HG02852 (cell line): ENCODE measurements around the gene ACCSL.

Experiments used
- ATAC-seq: cut with Tn5 transposase; IDR thresholded peaks from one replicate; pipeline ENCODE4 v1.9.1; 2021; ENCODE audit warnings: mild to moderate bottlenecking, moderate library complexity; ENCODE audit not compliant: unreplicated experiment

The ACCSL gene

DNA sequence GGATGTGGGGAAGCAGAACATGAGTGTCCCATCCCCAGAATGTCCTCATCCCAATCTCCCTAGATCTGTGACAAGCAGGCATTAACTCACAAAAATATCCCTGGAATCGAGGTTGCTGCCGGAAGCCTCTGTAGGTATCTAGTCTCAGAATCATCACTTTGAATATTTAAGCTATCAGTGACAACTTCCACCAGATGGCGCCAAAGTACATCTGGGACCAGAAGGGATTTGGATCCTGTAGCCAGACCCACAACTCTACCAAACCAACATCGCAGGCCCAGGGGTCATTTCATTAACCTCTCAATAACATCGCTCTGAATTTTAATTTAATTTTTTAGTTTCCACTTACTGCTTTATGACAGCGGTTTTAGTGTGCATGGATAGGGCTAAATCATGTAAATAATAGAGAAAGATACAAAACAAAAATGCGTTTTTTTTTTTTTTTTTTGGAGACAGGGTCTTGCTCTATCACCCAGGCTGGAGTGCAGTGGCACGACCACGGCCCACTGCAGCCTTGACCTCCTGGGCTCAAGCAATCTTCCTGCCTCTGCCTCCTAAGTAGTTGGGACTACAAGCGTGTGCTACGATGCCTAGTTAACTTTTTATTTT lies 46.6 kb downstream of the ACCSL start:
- ATAC-seq: no peak

DNA sequence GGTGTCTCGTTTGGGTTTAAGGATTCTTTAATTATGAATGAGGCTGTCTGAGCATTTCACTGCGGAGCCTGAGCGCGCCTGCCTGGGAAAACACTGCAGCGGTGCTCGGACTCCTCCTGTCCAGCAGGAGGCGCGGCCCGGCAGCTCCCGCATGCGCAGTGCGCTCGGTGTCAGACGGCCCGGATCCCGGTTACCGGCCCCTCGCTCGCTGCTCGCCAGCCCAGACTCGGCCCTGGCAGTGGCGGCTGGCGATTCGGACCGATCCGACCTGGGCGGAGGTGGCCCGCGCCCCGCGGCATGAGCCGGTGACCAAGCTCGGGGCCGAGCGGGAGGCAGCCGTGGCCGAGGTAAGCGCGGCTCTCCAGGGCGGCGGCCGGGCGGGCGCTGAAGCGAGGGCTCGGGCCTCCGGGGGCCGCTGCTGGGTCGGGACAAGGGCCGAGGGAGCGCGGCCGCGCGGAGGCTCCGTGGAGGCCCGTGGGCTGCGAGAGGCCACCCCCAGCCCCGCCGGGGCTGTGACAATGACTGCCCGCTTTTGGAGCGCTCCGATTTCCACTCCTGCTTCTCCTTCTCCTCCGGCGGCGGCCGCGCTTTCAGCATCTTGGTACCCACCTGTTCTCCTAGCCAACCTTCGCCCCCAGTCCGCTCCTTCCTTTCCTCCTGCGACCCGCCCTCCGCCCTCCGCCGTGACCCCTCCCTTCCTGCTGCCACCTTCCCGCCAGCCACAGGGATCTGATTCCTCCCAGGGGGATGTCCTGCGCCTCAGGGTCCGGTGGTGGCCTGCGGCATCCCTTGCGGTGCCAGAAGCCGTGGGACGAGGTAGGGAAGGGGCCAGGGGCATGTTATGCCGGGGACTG lies 48.0 kb downstream of the ACCSL start, which contains the start of gene EXT2:
EXT2 (plus strand) TSS at position 173 of the 854 bp plus-strand sequence. CDS start 12,035 bp downstream, outside the sequence.
- ATAC-seq: peak; percentile 91

DNA sequence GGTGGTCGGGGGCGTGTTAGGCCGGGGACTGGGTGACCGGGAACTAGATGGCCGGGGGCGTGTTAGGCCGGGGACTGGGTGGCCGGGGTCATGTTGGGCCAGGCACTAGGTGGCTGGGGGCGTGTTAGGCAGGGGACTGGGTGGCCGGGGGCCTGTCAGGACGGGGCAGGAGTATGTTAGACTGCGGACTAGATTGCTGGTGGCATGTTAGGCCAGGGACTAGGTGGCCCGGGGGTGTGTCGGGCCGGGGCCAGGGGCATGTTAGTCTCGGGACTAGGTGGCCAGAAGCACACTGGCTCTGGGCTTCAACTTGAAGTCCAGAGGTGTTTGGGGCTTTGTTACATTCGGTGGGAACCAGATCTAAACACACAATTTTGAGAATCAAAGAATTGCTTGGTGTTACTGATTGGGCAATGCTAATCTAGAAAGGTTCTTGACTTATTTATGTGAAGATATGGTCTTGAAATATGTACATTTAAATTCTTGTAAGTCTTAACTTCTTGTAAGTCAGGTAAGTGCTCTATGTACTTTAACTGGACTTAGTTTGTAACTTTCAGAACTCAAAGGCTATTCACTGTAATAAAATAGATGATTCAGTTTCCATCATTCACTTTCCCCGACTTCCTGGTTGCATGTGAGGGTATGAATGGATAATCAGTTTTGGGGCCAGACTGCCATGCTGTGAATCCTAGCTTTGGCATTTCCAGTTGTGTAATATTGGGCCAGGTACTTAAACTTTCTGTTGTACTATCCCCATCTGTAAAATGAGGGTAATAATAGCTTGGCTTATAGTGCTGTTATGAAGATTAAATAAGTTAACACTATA lies 48.8 kb downstream of the ACCSL start:
- ATAC-seq: no peak

DNA sequence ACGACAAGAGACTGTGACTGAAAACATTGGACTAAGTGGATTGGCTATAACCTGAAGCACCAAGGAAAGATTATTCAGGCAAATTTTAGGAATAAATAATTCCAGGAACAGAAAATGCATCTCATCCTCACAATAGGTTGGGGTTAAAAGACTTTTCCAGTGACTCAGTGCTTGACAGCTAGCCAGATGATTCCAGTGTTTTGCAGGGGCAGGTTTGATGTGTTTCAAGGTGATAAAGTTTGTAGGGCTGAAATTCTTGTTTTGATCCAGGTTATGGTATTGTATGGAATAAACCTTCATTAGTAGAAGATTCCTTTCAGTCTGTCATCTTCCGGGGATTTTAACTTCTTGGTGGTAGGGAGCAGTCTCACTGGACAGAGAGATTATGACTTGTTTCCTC lies 50.0 kb downstream of the ACCSL start:
- ATAC-seq: no peak

- no peak for ATAC-seq
Measured at GRCh38 chr11:44101098-44101497, 53.3 kb downstream of the ACCSL start.

DNA sequence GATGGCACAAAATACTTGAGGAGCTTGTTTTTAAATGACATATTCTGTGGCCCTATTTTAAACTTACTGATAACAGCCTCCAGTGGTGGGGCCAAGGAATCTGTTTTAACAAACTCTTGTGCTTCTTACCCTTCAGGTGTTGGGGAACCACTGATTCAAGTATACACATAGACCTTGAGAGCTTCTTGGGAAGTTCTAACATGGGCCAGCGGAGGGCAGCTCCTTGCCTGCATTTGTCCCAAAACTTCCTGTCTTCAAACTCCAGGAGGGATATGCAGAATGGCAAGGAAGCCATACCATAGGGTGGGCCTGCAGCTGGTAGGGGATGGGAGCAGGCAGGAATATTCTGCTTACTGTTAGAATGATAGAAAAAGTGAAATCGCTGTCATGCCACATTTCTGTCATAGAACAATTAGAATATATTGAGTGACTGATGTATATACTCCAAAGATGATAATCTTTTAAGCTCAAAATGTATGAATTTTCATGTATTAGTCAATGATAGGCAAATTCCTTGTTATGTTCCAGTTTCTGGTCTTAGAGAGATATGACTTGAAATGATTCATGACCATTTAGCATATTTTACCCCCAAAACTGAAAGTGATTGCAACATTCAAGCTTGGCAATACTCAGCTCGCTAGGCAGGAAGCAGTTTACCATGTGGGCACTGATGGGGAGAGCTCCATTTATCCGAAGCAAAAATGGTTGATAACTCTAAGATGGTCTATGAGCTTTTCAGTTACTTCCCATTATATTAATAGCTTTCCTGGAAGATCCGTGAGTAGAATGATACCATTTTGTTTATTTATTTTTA lies 56.9 kb downstream of the ACCSL start:
- no peak for ATAC-seq

- no peak for ATAC-seq
Measured at GRCh38 chr11:44108260-44108659, 60.5 kb downstream of the ACCSL start.
